C4-2B (cell line): ENCODE results near the gene NLGN4X.

Experiments used
- ZFX ChIP-seq: fragments of 450-650 bp; IDR thresholded peaks from 2 replicates; pipeline ENCODE4 v1.6.1; 2017
- TF ChIP-seq, protein P1 (sequence below): fragments of 450-650 bp; conservative IDR thresholded peaks from 2 replicates; pipeline ENCODE4 v1.5.1; 2017; ENCODE audit warnings: mild to moderate bottlenecking

DNA sequence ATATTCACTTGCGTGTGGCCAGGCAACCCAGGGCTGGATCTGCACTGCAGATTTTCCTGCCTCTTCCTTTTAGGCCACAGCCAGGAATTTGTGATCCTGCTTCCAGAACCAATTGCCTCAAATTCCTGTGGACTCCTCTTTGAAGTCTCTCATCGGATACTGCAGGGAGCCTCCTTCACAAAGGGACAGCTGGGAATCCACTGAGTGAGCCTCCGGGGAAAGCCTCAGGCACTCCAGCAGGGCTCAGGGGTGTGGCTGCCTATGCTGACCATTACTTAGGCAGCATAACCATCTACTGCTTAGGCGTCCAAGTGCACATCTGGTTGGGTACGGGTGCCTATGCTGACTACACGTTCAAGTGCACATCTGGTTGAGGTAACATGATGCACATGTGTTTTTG lies 321.5 kb downstream of the NLGN4X start:
- TF ChIP-seq, protein P1, sequence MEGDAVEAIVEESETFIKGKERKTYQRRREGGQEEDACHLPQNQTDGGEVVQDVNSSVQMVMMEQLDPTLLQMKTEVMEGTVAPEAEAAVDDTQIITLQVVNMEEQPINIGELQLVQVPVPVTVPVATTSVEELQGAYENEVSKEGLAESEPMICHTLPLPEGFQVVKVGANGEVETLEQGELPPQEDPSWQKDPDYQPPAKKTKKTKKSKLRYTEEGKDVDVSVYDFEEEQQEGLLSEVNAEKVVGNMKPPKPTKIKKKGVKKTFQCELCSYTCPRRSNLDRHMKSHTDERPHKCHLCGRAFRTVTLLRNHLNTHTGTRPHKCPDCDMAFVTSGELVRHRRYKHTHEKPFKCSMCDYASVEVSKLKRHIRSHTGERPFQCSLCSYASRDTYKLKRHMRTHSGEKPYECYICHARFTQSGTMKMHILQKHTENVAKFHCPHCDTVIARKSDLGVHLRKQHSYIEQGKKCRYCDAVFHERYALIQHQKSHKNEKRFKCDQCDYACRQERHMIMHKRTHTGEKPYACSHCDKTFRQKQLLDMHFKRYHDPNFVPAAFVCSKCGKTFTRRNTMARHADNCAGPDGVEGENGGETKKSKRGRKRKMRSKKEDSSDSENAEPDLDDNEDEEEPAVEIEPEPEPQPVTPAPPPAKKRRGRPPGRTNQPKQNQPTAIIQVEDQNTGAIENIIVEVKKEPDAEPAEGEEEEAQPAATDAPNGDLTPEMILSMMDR = no peak
- TF ChIP-seq ZFX = no peak
